Measurements from ENCODE around the gene ZFC3H1.

ZFC3H1 gene

GRCh38 chr12:71565535-71565934 is 98.1 kb downstream of the ZFC3H1 start:
- TF ChIP-seq POLR2AphosphoS5 (IDR thresholded peaks at IDR 0.05; ENCODE audit: low read depth) (no peak), REST (IDR thresholded peaks at IDR 0.05; ENCODE audit: insufficient replicate concordance, low read depth) (no peak), SPI1 (IDR thresholded peaks at IDR 0.05; ENCODE audit: borderline replicate concordance, low read depth) (no peak), CTCF (IDR thresholded peaks at IDR 0.05; ENCODE audit: insufficient read depth, low read length) (no peak), GABPA (IDR thresholded peaks at IDR 0.05; ENCODE audit: low read depth) (no peak)
- peaks cover 2% of the 10 kb centered on the region for H3K27me3 ChIP-seq (ENCODE audit: insufficient read depth, poor library complexity, severe bottlenecking)
- DNase-seq (ENCODE audit: low read depth in 1 of 2, low spot score in 1 of 2) = no peak
- no peak overlapping the region for H3K27ac ChIP-seq (replicated peaks)
- H3K4me3 ChIP-seq (replicated peaks; ENCODE audit: insufficient read depth, low read length) = no peak overlapping the region

DNA sequence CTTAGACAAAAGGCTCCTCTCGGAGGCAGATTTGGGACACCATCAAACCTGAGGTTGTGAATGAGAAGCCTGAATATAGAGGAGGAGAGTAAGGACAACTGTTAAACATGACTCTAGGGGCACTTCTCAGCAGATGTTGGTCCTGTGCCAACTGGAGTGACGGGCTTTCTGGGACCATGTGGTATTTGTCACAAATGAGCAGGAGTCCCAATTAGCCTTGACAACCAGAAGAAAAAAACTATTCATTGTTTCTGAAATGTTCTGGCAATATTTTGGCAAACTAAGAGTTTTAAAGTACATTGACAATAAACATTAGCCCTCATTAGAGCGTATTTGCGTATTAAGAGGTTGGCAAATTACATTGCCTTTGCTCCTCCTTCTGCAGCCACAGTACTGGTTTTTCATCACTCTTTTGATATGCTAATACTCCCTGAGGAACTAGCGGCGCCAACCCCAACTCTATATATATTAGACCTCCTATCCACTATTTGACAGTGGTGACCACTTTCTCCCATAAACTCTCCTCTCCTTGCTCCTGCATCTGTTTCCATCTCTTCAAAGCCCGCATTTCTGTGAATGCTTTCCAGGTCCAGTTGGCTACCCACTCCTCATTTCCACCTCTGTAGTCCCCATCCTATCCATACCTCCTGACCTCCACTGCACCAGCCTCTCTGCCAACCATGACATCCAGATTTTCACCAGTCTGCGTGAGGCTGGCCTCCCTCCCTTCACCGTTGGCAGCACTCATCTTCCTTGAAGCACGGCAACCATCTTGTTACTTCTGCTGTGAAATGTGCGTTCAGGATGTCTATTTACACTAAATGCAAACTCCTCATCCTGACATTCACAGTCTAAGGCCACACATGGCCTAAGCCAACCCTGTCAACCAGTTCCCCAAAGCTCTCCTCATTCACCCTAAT is 100.7 kb downstream of the ZFC3H1 start:
- Histone ChIP-seq H3K4me3 (replicated peaks; ENCODE audit: insufficient read depth, low read length) (no peak overlapping the region), H3K27me3 (ENCODE audit: insufficient read depth, poor library complexity, severe bottlenecking) (peaks cover 2% of the 10 kb centered on the region), H3K27ac (replicated peaks) (no peak overlapping the region)
- DNase-seq (ENCODE audit: low read depth in 1 of 2, low spot score in 1 of 2) = no peak
- TF ChIP-seq CTCF (IDR thresholded peaks at IDR 0.05; ENCODE audit: insufficient read depth, low read length) (no peak), SPI1 (IDR thresholded peaks at IDR 0.05; ENCODE audit: borderline replicate concordance, low read depth) (no peak), POLR2AphosphoS5 (IDR thresholded peaks at IDR 0.05; ENCODE audit: low read depth) (no peak), REST (IDR thresholded peaks at IDR 0.05; ENCODE audit: insufficient replicate concordance, low read depth) (no peak), GABPA (IDR thresholded peaks at IDR 0.05; ENCODE audit: low read depth) (no peak)

All from HL-60 (cell line).